Breast epithelium (tissue), 3 donors: Measurements from ENCODE around the gene ZMIZ2.

Source experiments
- CTCF ChIP-seq, 3 donors: fragments of 450-650 bp; IDR thresholded peaks; one replicate each; pipeline ENCODE4 v1.5.1; 2016 to 2017; ENCODE audit warnings: antibody characterized with exemption in 3 of 3, mild to moderate bottlenecking in 3 of 3, moderate library complexity in 3 of 3
- POLR2A ChIP-seq: fragments of 450-650 bp; IDR thresholded peaks from one replicate; pipeline ENCODE4 v1.6.1; 2016; ENCODE audit warnings: antibody characterized with exemption, mild to moderate bottlenecking, moderate library complexity
- POLR2AphosphoS5 ChIP-seq, 3 donors: sonication (generic); formaldehyde crosslinking; IDR thresholded peaks; one replicate each; pipeline ENCODE4 v1.6.1; 2017; ENCODE audit warnings: antibody characterized with exemption in 3 of 3

GRCh38 chr7:44794331-44794730, 45.7 kb downstream of the ZMIZ2 start:
- TF ChIP-seq POLR2AphosphoS5 (IDR thresholded peaks at IDR 0.05) (no peak), POLR2A (no peak), CTCF (IDR thresholded peaks at IDR 0.05) (no peak)
